NOMO-1 treated with dmso at 0.1 percent for 144 hours (cell line): ENCODE data around the gene GADL1.

ENCODE experiments used
- DNase-seq: peaks from one replicate; lab custom pipeline; 2025; ENCODE audit not compliant: unreplicated experiment; lab: John Stamatoyannopoulos, UW

GADL1 gene

GRCh38 chr3:30679045-30679444 lies 215.4 kb downstream of the GADL1 start:
- DNase-seq: no peak

- no peak for DNase-seq
Measured at GRCh38 chr3:30677347-30677685, 217.1 kb downstream of the GADL1 start.

GRCh38 chr3:30676424-30677346 lies 217.8 kb downstream of the GADL1 start:
- DNase-seq: no peak
